ENCODE results near the gene LDB3.

LDB3 gene

DNA sequence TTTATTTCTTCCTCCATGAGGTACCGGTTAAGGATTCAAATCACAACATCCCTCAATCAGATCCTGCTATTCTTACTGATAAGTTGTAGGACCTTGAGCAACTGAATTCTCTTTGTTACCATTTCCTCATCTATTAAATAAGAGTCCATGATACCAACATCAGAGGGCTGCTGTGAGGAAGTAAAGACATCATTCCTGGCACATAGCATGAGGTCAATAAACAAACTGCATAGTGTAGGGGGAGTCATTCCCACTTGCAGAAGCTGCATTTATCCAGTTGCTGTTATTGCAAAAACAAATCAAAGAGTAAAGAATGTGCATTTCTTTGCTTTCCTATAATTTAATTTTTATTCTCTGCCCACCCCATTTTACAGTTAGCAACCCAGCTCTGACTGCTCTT lies 36.8 kb downstream of the LDB3 start:
- no peaks in the 10 kb centered on the region for H3K79me2 ChIP-seq (ENCODE audit: insufficient read depth, low read length)
- H3K9me3 ChIP-seq (ENCODE audit: insufficient read depth, low read length, severe bottlenecking): no peaks in the 10 kb centered on the region
- H4K20me1 ChIP-seq (ENCODE audit: insufficient read depth, low read length): no peaks in the 10 kb centered on the region
- peaks cover 6% of the 10 kb centered on the region for H3K4me1 ChIP-seq (ENCODE audit: insufficient read depth, low read length)
- H3K27ac ChIP-seq (ENCODE audit: low read length): no peak overlapping the region
- H3K9ac ChIP-seq (ENCODE audit: low read depth, low read length): no peak overlapping the region
- no peak overlapping the region for H3K4me3 ChIP-seq (ENCODE audit: low read depth in 1 of 2, low read length in 2 of 2)
- no peaks in the 10 kb centered on the region for H3K36me3 ChIP-seq (ENCODE audit: insufficient read depth, low read length)
- DNase-seq (no peak), ATAC-seq (ENCODE audit: insufficient read depth, low read depth) (no peak)
- H3K27me3 ChIP-seq (ENCODE audit: insufficient read depth, low read length, poor library complexity): no peaks in the 10 kb centered on the region
- H2AFZ ChIP-seq (ENCODE audit: low read depth, low read length): no peak overlapping the region
- TF ChIP-seq, protein P1, sequence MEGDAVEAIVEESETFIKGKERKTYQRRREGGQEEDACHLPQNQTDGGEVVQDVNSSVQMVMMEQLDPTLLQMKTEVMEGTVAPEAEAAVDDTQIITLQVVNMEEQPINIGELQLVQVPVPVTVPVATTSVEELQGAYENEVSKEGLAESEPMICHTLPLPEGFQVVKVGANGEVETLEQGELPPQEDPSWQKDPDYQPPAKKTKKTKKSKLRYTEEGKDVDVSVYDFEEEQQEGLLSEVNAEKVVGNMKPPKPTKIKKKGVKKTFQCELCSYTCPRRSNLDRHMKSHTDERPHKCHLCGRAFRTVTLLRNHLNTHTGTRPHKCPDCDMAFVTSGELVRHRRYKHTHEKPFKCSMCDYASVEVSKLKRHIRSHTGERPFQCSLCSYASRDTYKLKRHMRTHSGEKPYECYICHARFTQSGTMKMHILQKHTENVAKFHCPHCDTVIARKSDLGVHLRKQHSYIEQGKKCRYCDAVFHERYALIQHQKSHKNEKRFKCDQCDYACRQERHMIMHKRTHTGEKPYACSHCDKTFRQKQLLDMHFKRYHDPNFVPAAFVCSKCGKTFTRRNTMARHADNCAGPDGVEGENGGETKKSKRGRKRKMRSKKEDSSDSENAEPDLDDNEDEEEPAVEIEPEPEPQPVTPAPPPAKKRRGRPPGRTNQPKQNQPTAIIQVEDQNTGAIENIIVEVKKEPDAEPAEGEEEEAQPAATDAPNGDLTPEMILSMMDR (IDR thresholded peaks at IDR 0.05; ENCODE audit: borderline replicate concordance, extremely low read depth, low read length, poor library complexity, severe bottlenecking): no peak
- no peak for TF ChIP-seq EZH2 (IDR thresholded peaks at IDR 0.05; ENCODE audit: borderline replicate concordance, low read depth, low read length, severe bottlenecking)
- no peak overlapping the region for H3K4me2 ChIP-seq (ENCODE audit: insufficient read depth, low read length)

DNA sequence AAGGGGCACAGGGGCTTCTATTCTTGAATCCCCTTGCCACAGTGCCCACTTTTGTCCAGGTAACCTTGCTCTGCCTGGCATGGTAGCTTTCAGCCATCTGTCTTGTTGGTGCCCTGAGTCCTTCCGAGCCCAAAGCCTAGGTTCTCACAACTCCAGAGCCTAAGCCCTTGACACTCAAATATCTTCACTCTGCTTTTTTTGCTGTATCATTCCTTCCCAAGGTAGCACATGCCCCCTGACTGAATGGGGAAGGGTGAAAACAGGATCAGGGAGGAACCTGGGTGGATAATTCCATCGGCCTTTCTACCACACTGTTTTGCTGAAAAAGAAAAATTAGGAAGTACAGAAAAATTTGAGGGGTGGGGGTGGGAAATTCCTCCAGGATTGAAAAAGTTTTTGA lies 37.6 kb downstream of the LDB3 start:
- no peaks in the 10 kb centered on the region for H3K79me2 ChIP-seq (ENCODE audit: insufficient read depth, low read length)

DNA sequence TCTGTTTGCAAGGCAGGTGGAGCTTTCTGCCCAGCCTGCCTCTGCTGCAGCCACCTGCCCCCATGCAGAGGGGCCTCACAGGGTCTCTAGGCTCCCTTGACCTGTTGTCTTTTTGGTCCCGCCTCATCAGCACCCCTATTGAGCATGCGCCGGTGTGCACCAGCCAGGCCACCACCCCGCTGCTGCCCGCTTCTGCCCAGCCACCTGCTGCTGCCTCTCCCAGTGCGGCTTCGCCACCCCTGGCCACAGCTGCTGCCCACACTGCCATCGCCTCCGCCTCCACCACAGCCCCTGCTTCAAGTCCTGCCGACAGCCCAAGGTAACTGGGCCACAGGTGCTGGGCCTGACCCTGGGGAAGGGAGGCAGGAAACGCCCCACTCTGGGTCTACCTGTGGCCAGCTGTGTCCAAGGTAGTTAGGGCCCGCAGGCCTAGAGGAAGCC lies 38.1 kb downstream of the LDB3 start:
- Histone ChIP-seq H3K9ac (ENCODE audit: low read depth, low read length) (no peak overlapping the region), H2AFZ (ENCODE audit: low read depth, low read length) (no peak overlapping the region), H3K4me2 (ENCODE audit: insufficient read depth, low read length) (no peak overlapping the region), H3K27ac (ENCODE audit: low read length) (no peak overlapping the region), H3K9me3 (ENCODE audit: insufficient read depth, low read length, severe bottlenecking) (no peaks in the 10 kb centered on the region), H3K36me3 (ENCODE audit: insufficient read depth, low read length) (no peaks in the 10 kb centered on the region), H4K20me1 (ENCODE audit: insufficient read depth, low read length) (no peaks in the 10 kb centered on the region), H3K4me3 (ENCODE audit: low read depth in 1 of 2, low read length in 2 of 2) (no peak overlapping the region), H3K4me1 (ENCODE audit: insufficient read depth, low read length) (peaks cover 15% of the 10 kb centered on the region), H3K27me3 (ENCODE audit: insufficient read depth, low read length, poor library complexity) (no peaks in the 10 kb centered on the region), H3K79me2 (ENCODE audit: insufficient read depth, low read length) (no peaks in the 10 kb centered on the region)
- TF ChIP-seq, protein P1 (IDR thresholded peaks at IDR 0.05; ENCODE audit: borderline replicate concordance, extremely low read depth, low read length, poor library complexity, severe bottlenecking): no peak
- TF ChIP-seq EZH2 (IDR thresholded peaks at IDR 0.05; ENCODE audit: borderline replicate concordance, low read depth, low read length, severe bottlenecking): no peak
- ATAC-seq (ENCODE audit: insufficient read depth, low read depth) (no peak), DNase-seq (no peak)

More for the DNA sequence above, 37.6 kb downstream of the LDB3 start:
- no peaks in the 10 kb centered on the region for H3K27me3 ChIP-seq (ENCODE audit: insufficient read depth, low read length, poor library complexity)
- no peaks in the 10 kb centered on the region for H3K9me3 ChIP-seq (ENCODE audit: insufficient read depth, low read length, severe bottlenecking)
- H4K20me1 ChIP-seq (ENCODE audit: insufficient read depth, low read length): no peaks in the 10 kb centered on the region
- peaks cover 14% of the 10 kb centered on the region for H3K4me1 ChIP-seq (ENCODE audit: insufficient read depth, low read length)
- H2AFZ ChIP-seq (ENCODE audit: low read depth, low read length): no peak overlapping the region
- H3K4me2 ChIP-seq (ENCODE audit: insufficient read depth, low read length): no peak overlapping the region
- TF ChIP-seq, protein P1 (IDR thresholded peaks at IDR 0.05; ENCODE audit: borderline replicate concordance, extremely low read depth, low read length, poor library complexity, severe bottlenecking): no peak
- TF ChIP-seq EZH2 (IDR thresholded peaks at IDR 0.05; ENCODE audit: borderline replicate concordance, low read depth, low read length, severe bottlenecking): no peak
- H3K9ac ChIP-seq (ENCODE audit: low read depth, low read length): no peak overlapping the region
- H3K27ac ChIP-seq (ENCODE audit: low read length): no peak overlapping the region
- DNase-seq (no peak), ATAC-seq (ENCODE audit: insufficient read depth, low read depth) (no peak)
- H3K4me3 ChIP-seq (ENCODE audit: low read depth in 1 of 2, low read length in 2 of 2): no peak overlapping the region
- H3K36me3 ChIP-seq (ENCODE audit: insufficient read depth, low read length): no peaks in the 10 kb centered on the region

DNA sequence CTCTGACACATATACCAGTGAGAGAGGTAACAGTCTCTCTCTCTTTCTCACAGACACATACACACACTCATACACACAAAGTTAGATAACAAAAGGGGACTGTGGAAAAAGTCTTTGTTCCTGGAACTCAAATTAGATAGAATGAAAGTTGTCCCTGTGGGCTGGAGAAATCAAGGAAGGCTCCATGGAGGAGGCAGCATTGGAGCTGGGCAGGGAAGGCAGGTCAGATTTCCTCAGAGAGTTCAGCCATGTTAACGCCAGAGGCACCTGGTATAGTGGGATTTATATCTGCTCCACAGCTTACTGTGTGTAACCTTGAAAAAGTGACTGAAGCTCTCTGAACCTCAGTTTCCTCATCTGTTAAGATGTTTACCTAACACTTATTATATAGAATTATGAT lies 38.7 kb downstream of the LDB3 start:
- DNase-seq (no peak), ATAC-seq (ENCODE audit: insufficient read depth, low read depth) (no peak)
- no peak overlapping the region for H3K9ac ChIP-seq (ENCODE audit: low read depth, low read length)
- TF ChIP-seq EZH2 (IDR thresholded peaks at IDR 0.05; ENCODE audit: borderline replicate concordance, low read depth, low read length, severe bottlenecking): no peak
- TF ChIP-seq, protein P1 (IDR thresholded peaks at IDR 0.05; ENCODE audit: borderline replicate concordance, extremely low read depth, low read length, poor library complexity, severe bottlenecking): no peak
- peaks cover 19% of the 10 kb centered on the region for H3K4me1 ChIP-seq (ENCODE audit: insufficient read depth, low read length)
- no peaks in the 10 kb centered on the region for H3K9me3 ChIP-seq (ENCODE audit: insufficient read depth, low read length, severe bottlenecking)
- no peaks in the 10 kb centered on the region for H3K36me3 ChIP-seq (ENCODE audit: insufficient read depth, low read length)
- no peak overlapping the region for H2AFZ ChIP-seq (ENCODE audit: low read depth, low read length)
- no peaks in the 10 kb centered on the region for H3K79me2 ChIP-seq (ENCODE audit: insufficient read depth, low read length)
- no peaks in the 10 kb centered on the region for H4K20me1 ChIP-seq (ENCODE audit: insufficient read depth, low read length)
- no peak overlapping the region for H3K4me3 ChIP-seq (ENCODE audit: low read depth in 1 of 2, low read length in 2 of 2)
- H3K27ac ChIP-seq (ENCODE audit: low read length): no peak overlapping the region
- H3K27me3 ChIP-seq (ENCODE audit: insufficient read depth, low read length, poor library complexity): no peaks in the 10 kb centered on the region
- no peak overlapping the region for H3K4me2 ChIP-seq (ENCODE audit: insufficient read depth, low read length)
